NCI-H226 (cell line): ENCODE measurements around the gene PHF20.
"Not testable (repeated sequence)": the region's sequence is repeated elsewhere in the genome, so short reads cannot be mapped to it uniquely, and the experiment has no call there.

Experiments
- DNase-seq: peaks from one replicate; pipeline ENCODE4 v3.0.0-alpha.2; 2015

Gene PHF20

GRCh38 chr20:35888657-35889056, 116.8 kb downstream of the PHF20 start:
- DNase-seq: no peak

- DNase-seq: no peak
Measured at GRCh38 chr20:35891375-35891774, 119.6 kb downstream of the PHF20 start.

GRCh38 chr20:35892871-35893270, 121.1 kb downstream of the PHF20 start:
- no peak for DNase-seq

GRCh38 chr20:35893942-35894341, 122.1 kb downstream of the PHF20 start:
- no peak for DNase-seq

- not testable (repeated sequence) for DNase-seq
Measured at GRCh38 chr20:35895516-35895915, 123.7 kb downstream of the PHF20 start.

- no peak for DNase-seq
Measured at GRCh38 chr20:35899064-35899463, 127.2 kb downstream of the PHF20 start.

GRCh38 chr20:35901230-35901629, 129.4 kb downstream of the PHF20 start:
- DNase-seq: not testable (repeated sequence)

GRCh38 chr20:35901678-35902544, 130.1 kb downstream of the PHF20 start:
- DNase-seq: peak; percentile 86

- peak; percentile 80 for DNase-seq
Measured at GRCh38 chr20:35902545-35902941, 130.7 kb downstream of the PHF20 start.

- peak; percentile 53 for DNase-seq
Measured at GRCh38 chr20:35903843-35904242, 132.0 kb downstream of the PHF20 start.

- no peak for DNase-seq
Measured at GRCh38 chr20:35904982-35905663, 133.3 kb downstream of the PHF20 start.

- no peak for DNase-seq
Measured at GRCh38 chr20:35907017-35907701, 135.3 kb downstream of the PHF20 start.

GRCh38 chr20:35908007-35908406, 136.2 kb downstream of the PHF20 start:
- no peak for DNase-seq

GRCh38 chr20:35909176-35909575, 137.4 kb downstream of the PHF20 start:
- no peak for DNase-seq

GRCh38 chr20:35909796-35910195, 138.0 kb downstream of the PHF20 start:
- no peak for DNase-seq

- no peak for DNase-seq
Measured at GRCh38 chr20:35910254-35910653, 138.4 kb downstream of the PHF20 start.

GRCh38 chr20:35912881-35913280, 141.1 kb downstream of the PHF20 start:
- no peak for DNase-seq

- DNase-seq: no peak
Measured at GRCh38 chr20:35917077-35917476, 145.3 kb downstream of the PHF20 start.

GRCh38 chr20:35918021-35918420, 146.2 kb downstream of the PHF20 start:
- DNase-seq: no peak

- DNase-seq: no peak
Measured at GRCh38 chr20:35920523-35920922, 148.7 kb downstream of the PHF20 start.

GRCh38 chr20:35929301-35929700, 157.5 kb downstream of the PHF20 start:
- DNase-seq: no peak

- DNase-seq: no peak
Measured at GRCh38 chr20:35934050-35934449, 162.2 kb downstream of the PHF20 start.

- no peak for DNase-seq
Measured at GRCh38 chr20:35939264-35939663, 167.4 kb downstream of the PHF20 start.

- DNase-seq: no peak
Measured at GRCh38 chr20:35941620-35942019, 169.8 kb downstream of the PHF20 start.
